WTC11 (cell line): ENCODE measurements around the gene KCNIP2. TPM values are rescaled to one million over a fixed set of nuclear protein-coding genes. Genes with fewer than 3 reads are reported as not detected.

Experiments used
- ATAC-seq: fragments of 200-7000 bp; cut with Tn5 transposase; 2 replicates; pipeline ENCODE4 v1.10.0; 2021; ENCODE audit warnings: mild to moderate bottlenecking, moderate library complexity
- CTCF ChIA-PET: fragments of 300-600 bp; sonication (Branson Sonifier 250); formaldehyde crosslinking; loops from one replicate; lab custom pipeline; 2021; ENCODE audit warnings: antibody characterized with exemption; lab: Charles Lee
- POLR2A ChIA-PET: fragments of 350-600 bp; sonication (Branson Sonifier 250); formaldehyde crosslinking; loops from one replicate; lab custom pipeline; 2021; ENCODE audit warnings: antibody characterized with exemption; lab: Charles Lee
- DNase-seq: peaks from one replicate; pipeline ENCODE4 v3.0.0; 2021; ENCODE audit warnings: low spot score
- H3K27ac Mint-ChIP-seq: 2 replicates; pipeline ENCODE4 v1.8.0; 2021; ENCODE audit warnings: mixed read lengths
- H3K27me3 Mint-ChIP-seq: 2 replicates; pipeline ENCODE4 v1.8.0; 2021; ENCODE audit warnings: low read depth, mild to moderate bottlenecking, moderate library complexity, mixed read lengths
- H3K36me3 Mint-ChIP-seq: 2 replicates; pipeline ENCODE4 v1.8.0; 2021; ENCODE audit warnings: mixed read lengths
- H3K4me1 Mint-ChIP-seq: 2 replicates; pipeline ENCODE4 v1.8.0; 2022; ENCODE audit warnings: mixed read lengths
- H3K4me3 Mint-ChIP-seq: 2 replicates; pipeline ENCODE4 v1.8.0; 2021; ENCODE audit warnings: mild to moderate bottlenecking, moderate library complexity, mixed read lengths
- H3K9me3 Mint-ChIP-seq: 2 replicates; pipeline ENCODE4 v1.8.0; 2021; ENCODE audit warnings: mixed read lengths
- AFF4 ChIP-seq: sonication (generic); formaldehyde crosslinking; IDR thresholded peaks from 2 replicates; pipeline ENCODE4 v1.8.1; 2023; ENCODE audit warnings: mild to moderate bottlenecking, missing genetic modification reagents, borderline replicate concordance
- AR ChIP-seq: fragments of 250-450 bp; sonication (Bioruptor Pico); IDR thresholded peaks from 2 replicates; pipeline ENCODE4 v1.9.0; 2021; ENCODE audit warnings: mild to moderate bottlenecking
- ELF4 ChIP-seq: sonication (generic); formaldehyde crosslinking; IDR thresholded peaks from 2 replicates; pipeline ENCODE4 v1.8.1; 2022; ENCODE audit warnings: low read depth, mild to moderate bottlenecking, moderate library complexity, missing genetic modification reagents
- ESRRA ChIP-seq: sonication (generic); formaldehyde crosslinking; IDR thresholded peaks from 2 replicates; pipeline ENCODE4 v1.8.1; 2022; ENCODE audit warnings: mild to moderate bottlenecking, missing genetic modification reagents, borderline replicate concordance
- ETV6 ChIP-seq: sonication (generic); formaldehyde crosslinking; IDR thresholded peaks from 2 replicates; pipeline ENCODE4 v1.8.1; 2022; ENCODE audit warnings: mild to moderate bottlenecking, missing genetic modification reagents
- FOXJ3 ChIP-seq: sonication (generic); formaldehyde crosslinking; IDR thresholded peaks from 2 replicates; pipeline ENCODE4 v1.9.0; 2021; ENCODE audit warnings: missing genetic modification reagents, mild to moderate bottlenecking, borderline replicate concordance
- GTF2I ChIP-seq: fragments of 250-450 bp; sonication (Bioruptor Pico); conservative IDR thresholded peaks from 2 replicates; pipeline ENCODE4 v1.4.0; 2021; ENCODE audit warnings: mild to moderate bottlenecking
- HMGA2 ChIP-seq: fragments of 250-450 bp; sonication (Bioruptor Pico); IDR thresholded peaks from 2 replicates; pipeline ENCODE4 v1.4.0; 2021; ENCODE audit warnings: mild to moderate bottlenecking, moderate library complexity
- HMGXB4 ChIP-seq: sonication (generic); formaldehyde crosslinking; IDR thresholded peaks from 2 replicates; pipeline ENCODE4 v1.8.1; 2023; ENCODE audit warnings: mild to moderate bottlenecking, moderate library complexity, missing genetic modification reagents
- OVOL2 ChIP-seq: fragments of 250-450 bp; sonication (Bioruptor Pico); IDR thresholded peaks from 2 replicates; pipeline ENCODE4 v1.9.0; 2021; ENCODE audit warnings: mild to moderate bottlenecking, borderline replicate concordance
- PRRX2 ChIP-seq: fragments of 250-450 bp; sonication (Bioruptor Pico); IDR thresholded peaks from 2 replicates; pipeline ENCODE4 v1.8.0; 2021; ENCODE audit warnings: mild to moderate bottlenecking
- SMAD3 ChIP-seq: sonication (generic); formaldehyde crosslinking; IDR thresholded peaks from 2 replicates; pipeline ENCODE4 v1.8.0; 2022; ENCODE audit warnings: missing genetic modification reagents, mild to moderate bottlenecking, borderline replicate concordance
- STAT6 ChIP-seq: sonication (generic); formaldehyde crosslinking; conservative IDR thresholded peaks from 2 replicates; pipeline ENCODE4 v1.8.1; 2023; ENCODE audit warnings: mild to moderate bottlenecking, low read depth, missing genetic modification reagents, moderate library complexity
- USF1 ChIP-seq: sonication (generic); formaldehyde crosslinking; IDR thresholded peaks from 2 replicates; pipeline ENCODE4 v1.8.0; 2022; ENCODE audit warnings: mild to moderate bottlenecking, missing genetic modification reagents
- ZNF281 ChIP-seq: sonication (generic); formaldehyde crosslinking; IDR thresholded peaks from 2 replicates; pipeline ENCODE4 v1.8.0; 2023; ENCODE audit warnings: mild to moderate bottlenecking, missing genetic modification reagents
- ZNF396 ChIP-seq: fragments of 250-450 bp; sonication (Bioruptor Pico); IDR thresholded peaks from 2 replicates; pipeline ENCODE4 v1.8.0; 2021; ENCODE audit warnings: mild to moderate bottlenecking, moderate library complexity, borderline replicate concordance
- ZNF425 ChIP-seq: fragments of 250-450 bp; sonication (Bioruptor Pico); conservative IDR thresholded peaks from 2 replicates; pipeline ENCODE4 v1.9.0; 2021; ENCODE audit warnings: mild to moderate bottlenecking
- total RNA-seq: library from RNA; stranded (reverse); gene quantifications from 3 replicates; pipeline ENCODE4 v1.2.3, GENCODE V29; 2021

KCNIP2 gene
- total RNA-seq, 1 experiment from 2014 or later = 5.2 TPM

- Mint-ChIP-seq H3K36me3 (peaks cover 24% of the 10 kb centered on the region), H3K27me3 (no peaks in the 10 kb centered on the region), H3K9me3 (no peaks in the 10 kb centered on the region), H3K27ac (peak overlapping the region; percentile 92), H3K4me1 (peaks cover 42% of the 10 kb centered on the region), H3K4me3 (peak overlapping the region; percentile 100)
- ChIA-PET POLR2A (interaction anchor here (0.6 to 3.0 kb wide), 2 partner anchors 11 to 33 kb away, joined by 4 to 14 read pairs; partner anchors contain the start of gene OGA), CTCF (interaction anchor here (1.3 to 11.0 kb wide), 4 partner anchors 34 to 570 kb away, joined by 3 to 370 read pairs (median 35); partner anchors contain the start of gene OGA)
- TF ChIP-seq ESRRA (CRISPR knock-in tag) = no peak
- no peak for TF ChIP-seq ETV6 (CRISPR knock-in tag)
- TF ChIP-seq STAT6 = no peak
- no peak for TF ChIP-seq HMGXB4
- TF ChIP-seq FOXJ3 = no peak
- TF ChIP-seq GTF2I (CRISPR knock-in tag) = no peak
- no peak for TF ChIP-seq PRRX2 (CRISPR knock-in tag)
- TF ChIP-seq AR (CRISPR knock-in tag) = no peak
- TF ChIP-seq ZNF425 = no peak
- no peak for TF ChIP-seq AFF4
- TF ChIP-seq ELF4 (CRISPR knock-in tag) = no peak
- no peak for TF ChIP-seq OVOL2 (CRISPR knock-in tag)
- no peak for TF ChIP-seq SMAD3
- TF ChIP-seq HMGA2 (CRISPR knock-in tag) = no peak
- TF ChIP-seq USF1 (CRISPR knock-in tag) = no peak
- no peak for TF ChIP-seq ZNF396 (CRISPR knock-in tag)
- no peak for TF ChIP-seq ZNF281 (CRISPR knock-in tag)
- DNase-seq (no peak), ATAC-seq (no peak)
Measured at GRCh38 chr10:101784558-101784957, 59.0 kb downstream of the KCNIP2 start.
